ENCODE results near the gene NET1.

GRCh38 chr10:5500910-5501309 is 88.6 kb downstream of the NET1 start:
- TF ChIP-seq CTCF (IDR thresholded peaks at IDR 0.05 in 8 of 11, conservative IDR thresholded peaks at IDR 0.05 in 3 of 11) (no peak), POLR2A (IDR thresholded peaks at IDR 0.05) (no peak), POLR2AphosphoS5 (IDR thresholded peaks at IDR 0.05) (no peak)
